Liver (tissue), 9 donors: Measurements from ENCODE around the gene DAB1. TPM values are rescaled to one million over a fixed set of nuclear protein-coding genes. Genes with fewer than 3 reads are reported as not detected.

Experiments used
- DNase-seq: peaks from one replicate; pipeline ENCODE4 v3.0.0-alpha.2; 2017; ENCODE audit warnings: low spot score
- H3K27ac ChIP-seq, 2 donors: one replicate each; pipeline ENCODE4 v1.7.0; 2013; ENCODE audit warnings: inconsistent platforms in 2 of 2, low read length in 2 of 2, control low read depth in 1 of 2, low read depth in 1 of 2, mild to moderate bottlenecking in 1 of 2
- H3K27me3 ChIP-seq, 4 donors: one replicate each; pipeline versions ENCODE4 v1.6.1 to v1.7.0; 2013; ENCODE audit warnings: low read length in 3 of 4, inconsistent platforms in 1 of 4, mild to moderate bottlenecking in 1 of 4, moderate library complexity in 1 of 4; ENCODE audit not compliant: control insufficient read depth in 4 of 4, insufficient read depth in 4 of 4
- H3K36me3 ChIP-seq, 4 donors: one replicate each; pipeline versions ENCODE4 v1.6.1 to v1.7.0; 2013; ENCODE audit warnings: low read length in 3 of 4, mild to moderate bottlenecking in 3 of 4, low read depth in 1 of 4, moderate library complexity in 1 of 4; ENCODE audit not compliant: control insufficient read depth in 4 of 4, insufficient read depth in 3 of 4
- H3K4me1 ChIP-seq, 4 donors: one replicate each; pipeline versions ENCODE4 v1.6.1 to v1.7.0; 2013; ENCODE audit warnings: low read length in 3 of 4, mild to moderate bottlenecking in 3 of 4, moderate library complexity in 1 of 4; ENCODE audit not compliant: control insufficient read depth in 4 of 4, insufficient read depth in 4 of 4
- H3K4me3 ChIP-seq, 3 donors: one replicate each; pipeline versions ENCODE4 v1.6.1 to v1.7.0; 2013; ENCODE audit warnings: low read length in 3 of 3, control low read depth in 1 of 3, low read depth in 1 of 3, mild to moderate bottlenecking in 1 of 3
- H3K9ac ChIP-seq, 2 donors: one replicate each; pipeline ENCODE4 v1.7.0; 2013; ENCODE audit warnings: low read length in 2 of 2, mild to moderate bottlenecking in 2 of 2, moderate library complexity in 2 of 2, control low read depth in 1 of 2, low read depth in 1 of 2
- H3K9me3 ChIP-seq, 4 donors: one replicate each; pipeline versions ENCODE4 v1.6.1 to v1.7.0; 2013; ENCODE audit warnings: low read length in 3 of 4; ENCODE audit not compliant: control insufficient read depth in 4 of 4
- HNF4A ChIP-seq, 2 donors: conservative IDR thresholded peaks; 2 replicates each; pipeline ENCODE4 v1.6.1; 2016; ENCODE audit warnings: antibody characterized with exemption in 2 of 2, mild to moderate bottlenecking in 2 of 2
- NR2F2 ChIP-seq: IDR thresholded peaks from 2 replicates; pipeline ENCODE4 v1.6.1; 2016; ENCODE audit warnings: antibody characterized with exemption
- RAD21 ChIP-seq, 2 donors: IDR thresholded peaks; 2 replicates each; pipeline ENCODE4 v1.6.1; 2016; ENCODE audit warnings: antibody characterized with exemption in 2 of 2, mild to moderate bottlenecking in 2 of 2
- RXRA ChIP-seq, 2 donors: IDR thresholded peaks; 2 replicates each; pipeline ENCODE4 v1.6.1; 2017 to 2018; ENCODE audit warnings: antibody characterized with exemption in 2 of 2, mild to moderate bottlenecking in 1 of 2
- SP1 ChIP-seq: IDR thresholded peaks from 2 replicates; pipeline ENCODE4 v1.6.1; 2018; ENCODE audit warnings: antibody characterized with exemption, mild to moderate bottlenecking
- TAF1 ChIP-seq: conservative IDR thresholded peaks from 2 replicates; pipeline ENCODE4 v1.6.1; 2016; ENCODE audit warnings: antibody characterized with exemption, mild to moderate bottlenecking
- YY1 ChIP-seq: IDR thresholded peaks from 2 replicates; pipeline ENCODE4 v1.6.1; 2016; ENCODE audit warnings: antibody characterized with exemption, mild to moderate bottlenecking
- WGBS: extraction: QIAGEN DNeasy Blood & Tissue Kit; methylation state at CpG from one replicate; pipeline ENCODE4 v1.1.7; 2013; 5-methylcytosine and 5-hydroxymethylcytosine counted together
- polyA plus RNA-seq, 2 donors: library from polyadenylated mRNA; stranded (reverse) in 1 of 2; unstranded in 1 of 2; fragments of 200-250 nt in 1 of 2; fragments of >200 nt in 1 of 2; fragmentation: Nextera tagmentation in 1 of 2; extraction: Ambion mirVana in 1 of 2; gene quantifications; one replicate each; pipeline versions ENCODE4 v1.2.1 to v1.2.3, GENCODE V29; 2013 to 2015
- total RNA-seq, 2 donors: library from RNA; depleted of rRNA; stranded (reverse); fragments of >200 nt; gene quantifications; one replicate each; pipeline ENCODE4 v1.2.3, GENCODE V29; 2014
- TF ChIP-seq, protein P1 (sequence below): fragments of 150-350 bp; IDR thresholded peaks from 2 replicates; pipeline ENCODE4 v1.5.1; 2017; ENCODE audit warnings: improper control_type of control experiment, low read depth, low read length; ENCODE audit not compliant: missing input control
- donor health status: healthy.
- donor health status: healthy.
- donor health status: healthy.
- donor health status: healthy.
- donor health status: healthy.

DAB1 gene
- total and polyA plus RNA-seq, 4 donors, result 0.54 to 1.7 (median 1.2) TPM

DNA sequence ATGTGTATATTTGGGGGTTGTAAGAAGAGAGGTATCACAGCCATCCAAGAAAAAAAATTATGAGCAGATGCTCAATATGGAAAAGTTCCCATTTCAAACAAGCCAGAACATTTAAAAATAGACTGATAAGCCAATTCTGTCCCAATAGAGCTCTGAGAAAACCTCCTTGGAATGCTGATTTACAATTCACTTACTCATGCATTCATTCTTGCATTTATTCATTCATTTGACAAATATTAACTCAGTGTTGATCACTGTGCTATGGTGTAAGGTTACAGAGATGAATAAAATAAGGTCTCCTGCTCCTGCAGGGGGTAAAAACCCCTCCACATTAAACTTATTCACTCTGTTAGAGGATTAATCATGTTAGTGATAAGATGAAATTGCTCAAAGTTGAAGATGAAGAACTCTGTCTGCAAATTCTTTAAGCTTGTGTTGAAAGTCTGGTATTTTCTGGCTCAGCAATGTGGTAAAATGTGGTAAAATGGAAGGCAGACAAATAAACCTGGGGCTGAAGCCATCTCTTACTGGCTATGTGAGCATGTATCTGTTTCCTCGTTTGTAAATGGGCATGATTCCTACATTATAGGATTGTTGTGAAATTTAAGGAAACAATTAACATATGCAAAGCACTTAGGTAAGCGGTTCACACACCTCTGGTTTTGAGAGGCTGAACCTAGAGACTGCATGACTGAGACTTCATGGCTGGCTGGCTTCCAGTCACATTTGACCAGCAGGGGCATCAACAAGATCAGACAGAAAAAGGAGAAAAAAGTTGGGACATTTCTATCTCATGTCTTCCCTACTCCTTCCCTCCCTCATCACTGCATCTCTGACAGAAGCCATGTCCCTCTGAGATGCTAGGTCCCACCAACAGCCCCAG, 45.0 kb upstream of the DAB1 start:
- Histone ChIP-seq H3K27ac (no peak overlapping the region), H3K9me3 (no peaks in the 10 kb centered on the region), H3K36me3 (no peaks in the 10 kb centered on the region), H3K9ac (no peak overlapping the region), H3K4me3 (no peak overlapping the region), H3K27me3 (no peaks in the 10 kb centered on the region), H3K4me1 (no peaks in the 10 kb centered on the region)
- TF ChIP-seq HNF4A (conservative IDR thresholded peaks at IDR 0.05) (no peak), YY1 (no peak)
- no peak for DNase-seq
- WGBS, result 70% methylated on average over 2 of the region's 2 CpGs

DNA sequence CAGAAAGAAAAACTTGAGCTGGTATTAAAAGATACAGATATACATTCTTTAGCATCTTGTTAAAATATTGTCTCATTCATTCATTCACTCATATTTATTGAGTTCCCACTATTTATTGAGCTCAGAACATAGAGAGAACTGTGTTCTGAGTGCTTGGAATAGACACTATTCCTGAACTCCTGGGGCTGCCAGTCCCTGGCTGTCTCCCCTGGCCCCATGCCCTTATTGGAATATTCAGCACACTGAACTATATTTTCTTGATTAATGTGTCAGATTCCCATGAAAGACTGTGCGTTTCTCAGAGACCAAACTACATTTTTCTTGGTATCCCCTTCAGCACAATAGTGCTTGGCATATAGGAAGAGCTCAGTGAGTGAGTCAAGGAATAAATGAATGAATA, 44.0 kb upstream of the DAB1 start:
- Histone ChIP-seq H3K36me3 (no peaks in the 10 kb centered on the region), H3K4me3 (no peak overlapping the region), H3K9me3 (no peaks in the 10 kb centered on the region), H3K9ac (no peak overlapping the region), H3K27me3 (no peaks in the 10 kb centered on the region), H3K27ac (no peak overlapping the region), H3K4me1 (no peaks in the 10 kb centered on the region)
- no peak for DNase-seq
- WGBS, result 77% methylated on average over 1 of the region's 1 CpG
- TF ChIP-seq, protein P1, sequence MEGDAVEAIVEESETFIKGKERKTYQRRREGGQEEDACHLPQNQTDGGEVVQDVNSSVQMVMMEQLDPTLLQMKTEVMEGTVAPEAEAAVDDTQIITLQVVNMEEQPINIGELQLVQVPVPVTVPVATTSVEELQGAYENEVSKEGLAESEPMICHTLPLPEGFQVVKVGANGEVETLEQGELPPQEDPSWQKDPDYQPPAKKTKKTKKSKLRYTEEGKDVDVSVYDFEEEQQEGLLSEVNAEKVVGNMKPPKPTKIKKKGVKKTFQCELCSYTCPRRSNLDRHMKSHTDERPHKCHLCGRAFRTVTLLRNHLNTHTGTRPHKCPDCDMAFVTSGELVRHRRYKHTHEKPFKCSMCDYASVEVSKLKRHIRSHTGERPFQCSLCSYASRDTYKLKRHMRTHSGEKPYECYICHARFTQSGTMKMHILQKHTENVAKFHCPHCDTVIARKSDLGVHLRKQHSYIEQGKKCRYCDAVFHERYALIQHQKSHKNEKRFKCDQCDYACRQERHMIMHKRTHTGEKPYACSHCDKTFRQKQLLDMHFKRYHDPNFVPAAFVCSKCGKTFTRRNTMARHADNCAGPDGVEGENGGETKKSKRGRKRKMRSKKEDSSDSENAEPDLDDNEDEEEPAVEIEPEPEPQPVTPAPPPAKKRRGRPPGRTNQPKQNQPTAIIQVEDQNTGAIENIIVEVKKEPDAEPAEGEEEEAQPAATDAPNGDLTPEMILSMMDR, result no peak
- TF ChIP-seq SP1 (no peak), RAD21 (IDR thresholded peaks at IDR 0.05) (no peak)

DNA sequence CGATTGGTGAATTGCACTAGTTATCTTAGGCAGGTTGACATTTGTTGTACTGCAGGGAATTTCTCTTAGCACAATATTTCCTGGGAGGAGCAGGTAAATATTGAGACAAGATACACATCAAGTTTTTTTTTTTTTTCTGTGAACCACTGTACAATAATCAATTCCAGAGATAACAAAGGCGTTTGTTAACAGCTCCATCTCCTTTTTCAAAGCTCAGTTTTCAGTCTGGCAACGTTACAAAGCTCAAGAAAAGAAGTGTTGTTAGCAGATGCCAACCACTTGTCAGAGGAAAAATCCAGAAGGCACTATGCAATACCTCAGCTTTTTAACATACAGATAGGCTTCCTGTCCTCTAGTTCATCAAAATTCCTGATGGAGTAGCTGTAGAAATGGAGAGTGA, 40.9 kb upstream of the DAB1 start:
- Histone ChIP-seq H3K9me3 (no peaks in the 10 kb centered on the region), H3K36me3 (no peaks in the 10 kb centered on the region), H3K4me3 (no peak overlapping the region), H3K9ac (no peak overlapping the region), H3K4me1 (no peaks in the 10 kb centered on the region), H3K27ac (no peak overlapping the region), H3K27me3 (no peaks in the 10 kb centered on the region)
- TF ChIP-seq RXRA (IDR thresholded peaks at IDR 0.05) (no peak), TAF1 (no peak)
- WGBS, result 18% methylated on average over 3 of the region's 3 CpGs
- DNase-seq, result no peak

DNA sequence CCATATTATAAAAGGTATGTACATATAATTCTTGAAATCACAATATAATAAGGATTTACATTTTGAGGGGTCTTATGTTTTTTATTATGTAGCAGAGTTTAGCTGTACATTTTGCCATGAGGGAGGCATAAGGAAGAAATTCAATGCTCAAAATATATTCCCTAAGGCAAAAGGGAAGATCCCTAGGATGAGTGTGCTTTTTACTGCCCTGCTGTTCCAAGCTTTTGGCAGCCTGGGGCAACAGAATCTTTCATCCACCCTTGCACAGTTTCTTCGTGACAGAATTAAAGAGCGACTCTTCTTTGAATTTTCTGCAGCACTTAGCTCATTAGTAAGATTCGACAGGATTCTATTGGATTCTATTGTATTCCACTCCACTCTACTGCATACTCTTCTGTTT, 39.5 kb upstream of the DAB1 start:
- Histone ChIP-seq H3K27me3 (no peaks in the 10 kb centered on the region), H3K27ac (no peak overlapping the region), H3K9me3 (no peaks in the 10 kb centered on the region), H3K4me3 (no peak overlapping the region), H3K9ac (no peak overlapping the region), H3K36me3 (no peaks in the 10 kb centered on the region), H3K4me1 (no peaks in the 10 kb centered on the region)
- DNase-seq, result no peak
- WGBS, result 61% methylated on average over 3 of the region's 3 CpGs
- no peak for TF ChIP-seq NR2F2
